Measurements from ENCODE around the gene CADM4. TPM values are rescaled to one million over a fixed set of nuclear protein-coding genes. Genes with fewer than 3 reads are reported as not detected.

CADM4 gene
- total and polyA plus RNA-seq, 9 of the 15 experiments (the other 6 are each of a cell fraction or from before 2014, with no cell fraction given), result 0.03 to 4.6 (median 1.3) TPM

GRCh38 chr19:43594710-43595604, 44.7 kb downstream of the CADM4 start (continued):
- peak; percentile 38; the same call in 1 of the 2 replicates for TF ChIP-seq PHF8 (IDR thresholded peaks at IDR 0.05; ENCODE audit: borderline replicate concordance, low read length)
- TF ChIP-seq MCM5 (IDR thresholded peaks at IDR 0.05; ENCODE audit: low read depth), result no peak
- TF ChIP-seq POLR2A (conservative IDR thresholded peaks at IDR 0.05), result peak; percentile 41; the same call in 1 of the 2 replicates
- TF ChIP-seq HDAC3 (IDR thresholded peaks at IDR 0.05; ENCODE audit: borderline replicate concordance, partially characterized antibody), result no peak
- TF ChIP-seq ZNF707 (CRISPR knock-in tag; conservative IDR thresholded peaks at IDR 0.05), result no peak
- peak; percentile 29 for TF ChIP-seq CTCFL (IDR thresholded peaks at IDR 0.05; ENCODE audit: borderline replicate concordance, insufficient read depth, low read depth, low read length, poor library complexity, severe bottlenecking)
- TF ChIP-seq MGA (IDR thresholded peaks at IDR 0.05), result 0 out of 2 replicates have a peak, but pooled peaks have one; percentile 4
- TF ChIP-seq POLR2AphosphoS2 (IDR thresholded peaks at IDR 0.05; ENCODE audit: low read length), result no peak
- TF ChIP-seq TBP (optimal IDR thresholded peaks at IDR 0.05; ENCODE audit: low read depth, low read length), result peak; percentile 24
- peak; percentile 69 to 83 for TF ChIP-seq RAD21 (CRISPR knock-in tag; conservative IDR thresholded peaks at IDR 0.05 in 1 of 2, IDR thresholded peaks at IDR 0.05 in 1 of 2)
- no peak for TF ChIP-seq PTBP1 (IDR thresholded peaks at IDR 0.05; ENCODE audit: low read depth, low read length)
